Lung (tissue), 12 donors: ENCODE results near the gene SLC6A13. TPM values are rescaled to one million over a fixed set of nuclear protein-coding genes. Genes with fewer than 3 reads are reported as not detected.
A peak's percentile ranks its signal among the peaks of the same experiment; 100 is the strongest.

Experiments
- ATAC-seq: fragments of 200-7000 bp; cut with Tn5 transposase; one replicate; pipeline ENCODE4 v1.9.1; 2020; ENCODE audit warnings: moderate number of reproducible peaks; ENCODE audit not compliant: insufficient read depth, low FRiP score
- DNase-seq, 3 donors: peaks; one replicate each; pipeline ENCODE4 v3.0.0-alpha.2; 2013 to 2017
- H3K27ac ChIP-seq, 2 donors: one replicate each; pipeline ENCODE4 v1.5.1; 2013; ENCODE audit warnings: mild to moderate bottlenecking in 2 of 2, moderate library complexity in 2 of 2, control low read depth in 1 of 2, inconsistent platforms in 1 of 2, low read depth in 1 of 2, low read length in 1 of 2
- H3K27me3 ChIP-seq, 3 donors: one replicate each; pipeline ENCODE4 v1.5.1; 2013; ENCODE audit warnings: low read length in 2 of 3; ENCODE audit not compliant: control insufficient read depth in 3 of 3, insufficient read depth in 3 of 3
- H3K36me3 ChIP-seq, 4 donors: one replicate each; pipeline ENCODE4 v1.5.1; 2013; ENCODE audit warnings: low read length in 4 of 4, mild to moderate bottlenecking in 1 of 4, moderate library complexity in 1 of 4; ENCODE audit not compliant: control insufficient read depth in 4 of 4, insufficient read depth in 4 of 4
- H3K4me1 ChIP-seq, 5 donors: one replicate each; pipeline ENCODE4 v1.5.1; 2013; ENCODE audit warnings: low read length in 5 of 5, mild to moderate bottlenecking in 2 of 5, moderate library complexity in 1 of 5; ENCODE audit not compliant: control insufficient read depth in 5 of 5, insufficient read depth in 5 of 5
- H3K4me3 ChIP-seq: one replicate; pipeline ENCODE4 v1.5.1; 2013; ENCODE audit warnings: mild to moderate bottlenecking, control low read depth, moderate library complexity
- H3K9ac ChIP-seq, 2 donors: one replicate each; pipeline ENCODE4 v1.5.1; 2013; ENCODE audit warnings: low read length in 2 of 2, control low read depth in 1 of 2; ENCODE audit not compliant: insufficient read depth in 1 of 2
- H3K9me3 ChIP-seq, 4 donors: one replicate each; pipeline ENCODE4 v1.5.1; 2013; ENCODE audit warnings: low read length in 3 of 4, mild to moderate bottlenecking in 1 of 4, moderate library complexity in 1 of 4; ENCODE audit not compliant: control insufficient read depth in 4 of 4, insufficient read depth in 3 of 4
- CTCF ChIP-seq: IDR thresholded peaks from 2 replicates; pipeline ENCODE4 v1.5.1; 2012; ENCODE audit warnings: mild to moderate bottlenecking; ENCODE audit errors: control extremely low read depth, extremely low read depth
- WGBS, 2 donors: extraction: QIAGEN DNeasy Blood & Tissue Kit; methylation state at CpG; one replicate each; pipeline ENCODE4 v1.1.7; 2013; 5-methylcytosine and 5-hydroxymethylcytosine counted together
- polyA plus RNA-seq, 2 donors: library from polyadenylated mRNA; stranded (reverse); fragments of 200-250 nt; gene quantifications; one replicate each; pipeline ENCODE4 v1.2.1, GENCODE V29; 2013
- total RNA-seq, 2 donors: library from RNA; depleted of rRNA in 1 of 2; stranded (reverse); fragments of >200 nt in 1 of 2; gene quantifications; one replicate each; pipeline ENCODE4 v1.2.1, GENCODE V29; 2014 to 2021
- donor health status: control.
- donor health status: control.
- donor health status: Bipolar disorder and iron deficiency.
- donor health status: healthy.
- donor health status: DM: yes; HTN: yes; CAD: no.

Gene SLC6A13
- total and polyA plus RNA-seq, 4 donors, result 0.46 to 2.4 (median 1.0) TPM

- no peak for TF ChIP-seq CTCF
- ATAC-seq (no peak), DNase-seq (no peak)
- no peak overlapping the region for H3K9ac ChIP-seq
- 45 to 58% methylated on average over 13 of the region's 13 CpGs for WGBS, 2 donors
- peaks cover 0 to 2% (median 0%) of the 10 kb centered on the region in 4 donors for H3K9me3 ChIP-seq
- H3K4me1 ChIP-seq, result peaks cover 0 to 1% (median 0%) of the 10 kb centered on the region in 5 donors
- H3K4me3 ChIP-seq, result no peak overlapping the region
- H3K27ac ChIP-seq, result no peak overlapping the region
- no peaks in the 10 kb centered on the region for H3K36me3 ChIP-seq
- peaks cover 0 to 2% (median 0%) of the 10 kb centered on the region in 3 donors for H3K27me3 ChIP-seq
Observed at GRCh38 chr12:184811-185575, 77.6 kb downstream of the SLC6A13 start.

- WGBS, 2 donors, result 77 to 80% methylated on average over 9 to 10 of the region's 10 CpGs
- no peak overlapping the region for H3K9ac ChIP-seq
- TF ChIP-seq CTCF, result no peak
- no peak overlapping the region for H3K4me3 ChIP-seq
- H3K36me3 ChIP-seq, result no peaks in the 10 kb centered on the region
- H3K9me3 ChIP-seq, result no peaks in the 10 kb centered on the region
- no peak for ATAC-seq
- DNase-seq, result no peak
- peak overlapping the region in 1 of 2 donors; percentile 24 for H3K27ac ChIP-seq
- H3K27me3 ChIP-seq, result no peaks in the 10 kb centered on the region
- peaks cover 0 to 12% (median 0%) of the 10 kb centered on the region in 5 donors for H3K4me1 ChIP-seq
Observed at GRCh38 chr12:182381-182892, 80.2 kb downstream of the SLC6A13 start.

- Histone ChIP-seq H3K4me3 (no peak overlapping the region), H3K9me3 (no peaks in the 10 kb centered on the region), H3K27ac (peak overlapping the region in 1 of 2 donors; percentile 24), H3K9ac (no peak overlapping the region), H3K4me1 (peaks cover 0 to 12% (median 0%) of the 10 kb centered on the region in 5 donors), H3K36me3 (no peaks in the 10 kb centered on the region), H3K27me3 (no peaks in the 10 kb centered on the region)
- WGBS, 2 donors, result 83 to 95% methylated on average over 17 of the region's 17 CpGs
- DNase-seq (no peak), ATAC-seq (no peak)
- no peak for TF ChIP-seq CTCF
Observed at GRCh38 chr12:181921-182320, 80.7 kb downstream of the SLC6A13 start.
